K562 (cell line): ENCODE data around the gene TMEM187. TPM values are rescaled to one million over a fixed set of nuclear protein-coding genes. Genes with fewer than 3 reads are reported as not detected.
A peak's percentile ranks its signal among the peaks of the same experiment; 100 is the strongest.

ENCODE experiments used
- ATAC-seq: fragments of 200-7000 bp; cut with Tn5 transposase; 3 replicates; pipeline ENCODE4 v1.9.1; 2020; ENCODE audit warnings: moderate library complexity
- BruUV-seq: library from RNA; stranded (reverse); fragments of 400-500 nt; replicated peaks from 2 replicates; lab custom pipeline; 2021; lab: Mats Ljungman, UMichigan
- CTCF ChIA-PET: fragments of 300-600 bp; formaldehyde crosslinking; extraction: SDS; loops from one replicate; lab custom pipeline; 2021; ENCODE audit warnings: low intra/inter-chr PET ratio; lab: Yijun Ruan, JAX
- POLR2A ChIA-PET: fragments of 300-600, 350-650 bp; sonication (Branson Sonifier 250); formaldehyde crosslinking; extraction: SDS; loops from one replicate; lab custom pipeline; 2021; ENCODE audit warnings: antibody characterized with exemption, inconsistent platforms; lab: Yijun Ruan, JAX
- DNase-seq, 4 experiments: peaks; one replicate each; pipeline versions ENCODE4 v3.0.0 to v3.0.0-alpha.2; 2011 to 2018; ENCODE audit warnings: low spot score in 3 of 4, mixed read lengths in 3 of 4; ENCODE audit errors: extremely low read depth in 1 of 4
- FAIRE-seq: peaks from 2 replicates; lab custom pipeline; 2011; peaks lifted over from hg19 to GRCh38; lab: Jason Lieb, UNC
- H2AFZ ChIP-seq: 2 replicates; pipeline ENCODE4 v1.6.0; 2011; ENCODE audit warnings: low read depth, low read length, control low read depth, inconsistent platforms
- H3K27ac ChIP-seq: fragments of 200-600 bp; 3 replicates; pipeline ENCODE4 v1.8.0; 2011; ENCODE audit warnings: low read depth, mild to moderate bottlenecking, control low read depth, inconsistent platforms, low read length, moderate library complexity, mixed read lengths; ENCODE audit errors: extremely low read depth
- H3K27me3 ChIP-seq, 2 experiments: fragments of 300-600 bp in 1 of 2; 2 replicates in 1 of 2; 3 replicates in 1 of 2; pipeline versions ENCODE4 v1.6.0 to v1.8.0; 2011; ENCODE audit warnings: inconsistent platforms in 2 of 2, low read length in 2 of 2, mild to moderate bottlenecking in 1 of 2, mixed read lengths in 1 of 2, moderate library complexity in 1 of 2; ENCODE audit not compliant: control insufficient read depth in 2 of 2, insufficient read depth in 2 of 2
- H3K36me3 ChIP-seq: fragments of 300-600 bp; 3 replicates; pipeline ENCODE4 v1.8.0; 2011; ENCODE audit warnings: mild to moderate bottlenecking, low read length, inconsistent platforms; ENCODE audit not compliant: control insufficient read depth, insufficient read depth
- H3K4me1 ChIP-seq, 2 experiments: fragments of 200-600 bp in 1 of 2; replicated peaks in 1 of 2; 2 replicates in 1 of 2; 3 replicates in 1 of 2; pipeline versions ENCODE4 v1.5.1 to v1.8.0; 2011; ENCODE audit warnings: inconsistent platforms in 2 of 2, low read length in 2 of 2, mild to moderate bottlenecking in 1 of 2, mixed read lengths in 1 of 2, moderate library complexity in 1 of 2; ENCODE audit not compliant: control insufficient read depth in 2 of 2, insufficient read depth in 2 of 2
- H3K4me2 ChIP-seq: 2 replicates; pipeline ENCODE4 v1.6.1; 2011; ENCODE audit warnings: low read length, control low read depth, inconsistent platforms, mixed read lengths; ENCODE audit not compliant: insufficient read depth
- H3K4me3 ChIP-seq: fragments of 200-600 bp; sonication (generic), shearing (Covaris generic); 2 replicates; pipeline ENCODE4 v1.5.1; 2016; ENCODE audit warnings: control low read depth, inconsistent platforms
- H3K79me2 ChIP-seq: fragments of 200-600 bp; 3 replicates; pipeline ENCODE4 v1.8.0; 2011; ENCODE audit warnings: low read length, inconsistent platforms; ENCODE audit not compliant: control insufficient read depth, insufficient read depth
- H3K9ac ChIP-seq, 2 experiments: 2 replicates each; pipeline versions ENCODE4 v1.6.0 to v1.6.1; 2011; ENCODE audit warnings: low read depth in 2 of 2, low read length in 2 of 2, control low read depth in 1 of 2, inconsistent platforms in 1 of 2, mild to moderate bottlenecking in 1 of 2, mixed read lengths in 1 of 2; ENCODE audit not compliant: insufficient read depth in 1 of 2
- H3K9me1 ChIP-seq: one replicate; pipeline ENCODE4 v1.6.0; 2011; ENCODE audit warnings: inconsistent platforms, mild to moderate bottlenecking, low read length, moderate library complexity; ENCODE audit not compliant: control insufficient read depth, insufficient read depth
- H3K9me3 ChIP-seq: replicated peaks from 2 replicates; pipeline ENCODE4 v1.5.1; 2011; ENCODE audit warnings: low read depth, low read length, inconsistent platforms; ENCODE audit not compliant: control insufficient read depth, insufficient read depth
- H4K20me1 ChIP-seq: replicated peaks from 2 replicates; pipeline ENCODE4 v1.6.1; 2011; ENCODE audit warnings: low read length, inconsistent platforms, mixed read lengths; ENCODE audit not compliant: control insufficient read depth, insufficient read depth
- ILF3 ChIP-seq: fragments of 450-650 bp; IDR thresholded peaks from 2 replicates; pipeline ENCODE4 v1.6.1; 2018; ENCODE audit warnings: antibody characterized with exemption, mild to moderate bottlenecking, moderate library complexity, borderline replicate concordance
- KDM4B ChIP-seq, 2 experiments: fragments of 450-650 bp in 1 of 2; sonication (generic) in 1 of 2; IDR thresholded peaks; 2 replicates each; pipeline ENCODE4 v1.6.1; 2016 to 2017; ENCODE audit warnings: borderline replicate concordance in 2 of 2, antibody characterized with exemption in 1 of 2, low read depth in 1 of 2, mild to moderate bottlenecking in 1 of 2
- NKRF ChIP-seq: fragments of 450-650 bp; IDR thresholded peaks from 2 replicates; pipeline ENCODE4 v1.6.1; 2016; ENCODE audit warnings: borderline replicate concordance
- POLR2G ChIP-seq: fragments of 200-400 bp; formaldehyde crosslinking; IDR thresholded peaks from 2 replicates; pipeline ENCODE4 v1.6.1; 2017; ENCODE audit warnings: low read depth, mild to moderate bottlenecking, antibody characterized with exemption, low read length, moderate library complexity
- ZNF133 ChIP-seq: fragments of 250-450 bp; sonication (Bioruptor Pico); IDR thresholded peaks from 2 replicates; pipeline ENCODE4 v1.4.0; 2020; ENCODE audit warnings: mild to moderate bottlenecking
- WGBS: fragments of 100-300 bp; shearing (Covaris generic); methylation state at CpG from one replicate; pipeline ENCODE4 v1.1.6; 2016; ENCODE audit warnings: low coverage, mixed read lengths; ENCODE audit not compliant: insufficient coverage; ENCODE audit errors: missing lambda C conversion rate; 5-methylcytosine and 5-hydroxymethylcytosine counted together
- in situ Hi-C: fragments of 300-500 bp; cut with MboI; formaldehyde crosslinking; loops from 4 replicates; pipeline ENCODE4 v1.15.0; 2018; ENCODE audit warnings: inconsistent platforms, mixed read lengths
- intact Hi-C: fragments of 100-400 bp; cut with micrococcal nuclease; formaldehyde crosslinking; loops from 2 replicates; pipeline ENCODE4 v1.14.2; 2022
- polyA plus RNA-seq, 8 experiments: library from polyadenylated mRNA; depleted of rRNA in 4 of 8; stranded (reverse) in 5 of 8; unstranded in 3 of 8; fragments of >200 nt; fragmentation: Nextera tagmentation in 2 of 8; fragmentation: Illumina TruSeq in 1 of 8; extraction: Ambion mirVana in 2 of 8; extraction: Trizol in 1 of 8; gene quantifications; 2 replicates each; pipeline versions ENCODE4 v1.2.1 to v1.2.3, GENCODE V29; 2011 to 2014; ENCODE audit warnings: inconsistent platforms in 1 of 8, missing spikeins in 1 of 8
- total RNA-seq, 7 experiments: library from RNA; depleted of rRNA in 6 of 7; stranded (reverse); fragments of >200 nt in 6 of 7; fragmentation: Illumina TruSeq in 2 of 7; extraction: Trizol in 2 of 7; gene quantifications; 2 replicates each; pipeline versions ENCODE4 v1.2.1 to v1.2.3, GENCODE V29; 2011 to 2021; ENCODE audit warnings: low replicate concordance in 1 of 7

TMEM187 gene
- total and polyA plus RNA-seq, 9 of the 15 experiments (the other 6 are each of a cell fraction or from before 2014, with no cell fraction given) = 0.13 to 6.4 (median 1.6) TPM

- ATAC-seq (no peak), FAIRE-seq (no peak), DNase-seq (no peak)
- intact Hi-C loops (no loop called here), in situ Hi-C loops (no loop called here)
- CTCF ChIA-PET = no interaction called here
- Histone ChIP-seq H3K27me3 (no peaks in the 10 kb centered on the region), H3K27ac (no peak overlapping the region), H3K9ac (no peak overlapping the region), H3K36me3 (peaks cover 100% of the 10 kb centered on the region; the same call in 2 of the 3 replicates), H2AFZ (no peak overlapping the region), H3K4me1 (peaks cover 0 to 6% of the 10 kb centered on the region in 2 experiments; a peak in 2 of 5 replicates), H3K4me3 (no peak overlapping the region), H4K20me1 (peaks cover 4% of the 10 kb centered on the region; the same call in 1 of the 2 replicates), H3K4me2 (no peak overlapping the region), H3K79me2 (peaks cover 24% of the 10 kb centered on the region), H3K9me3 (no peaks in the 10 kb centered on the region), H3K9me1 (no peaks in the 10 kb centered on the region)
- 100% methylated on average over 6 of the region's 15 CpGs for WGBS
- TF ChIP-seq POLR2G = peak; percentile 53
- no peak for TF ChIP-seq KDM4B (IDR thresholded peaks at IDR 0.05; ENCODE audit: borderline replicate concordance in 2 of 2, low read depth in 1 of 2)
- TF ChIP-seq ZNF133 = no peak
- no peak for TF ChIP-seq ILF3
- TF ChIP-seq NKRF = no peak
- POLR2A ChIA-PET = interaction anchor here (1.0 to 4.2 kb wide), 2 partner anchors 8 to 11 kb away, joined by 3 to 24 read pairs; no protein-coding TSS in a partner anchor
- no TSS peak for BruUV-seq
Measured at GRCh38 chrX:153959649-153960048, 12.9 kb upstream of the TMEM187 start.
